HepG2 (cell line): ENCODE results near the gene MID1. TPM values are rescaled to one million over a fixed set of nuclear protein-coding genes. Genes with fewer than 3 reads are reported as not detected.

Experiments
- ATAC-seq: fragments of 200-7000 bp; cut with Tn5 transposase; 3 replicates; pipeline ENCODE4 v1.9.1; 2020; ENCODE audit warnings: mild to moderate bottlenecking, moderate library complexity
- BruUV-seq: library from RNA; stranded (reverse); fragments of 400-500 nt; replicated peaks from 2 replicates; lab custom pipeline; 2021; lab: Mats Ljungman, UMichigan
- CTCF ChIA-PET: fragments of 300-600 bp; formaldehyde crosslinking; extraction: SDS; loops from one replicate; lab custom pipeline; 2021; ENCODE audit warnings: low total read pairs, inconsistent platforms, low intra/inter-chr PET ratio; lab: Yijun Ruan, JAX
- POLR2A ChIA-PET: fragments of 350-600 bp; sonication (Branson Sonifier 250); formaldehyde crosslinking; loops from one replicate; lab custom pipeline; 2020; ENCODE audit warnings: antibody characterized with exemption, inconsistent platforms; lab: Yijun Ruan, JAX
- DNase-seq: peaks from one replicate; pipeline ENCODE4 v3.0.0-alpha.2; 2015; ENCODE audit warnings: low spot score
- FAIRE-seq: peaks from 3 replicates; lab custom pipeline; 2011; peaks lifted over from hg19 to GRCh38; lab: Jason Lieb, UNC
- H2AFZ ChIP-seq: one replicate; pipeline ENCODE4 v1.6.1; 2011; ENCODE audit warnings: low read length, inconsistent platforms
- H3K27ac ChIP-seq: fragments of 300-600 bp; 3 replicates; pipeline ENCODE4 v1.8.0; 2011; ENCODE audit warnings: mixed run types, mild to moderate bottlenecking, mixed read lengths, low read length, inconsistent platforms; ENCODE audit not compliant: insufficient read depth; ENCODE audit errors: extremely low read length
- H3K27me3 ChIP-seq, 2 experiments: fragments of 200-600 bp in 1 of 2; 2 replicates in 1 of 2; 3 replicates in 1 of 2; pipeline versions ENCODE4 v1.6.0 to v1.8.0; 2011; ENCODE audit warnings: low read length in 2 of 2, mild to moderate bottlenecking in 2 of 2, moderate library complexity in 2 of 2, inconsistent platforms in 1 of 2; ENCODE audit not compliant: insufficient read depth in 2 of 2, control insufficient read depth in 1 of 2
- H3K36me3 ChIP-seq, 2 experiments: fragments of 200-600 bp in 1 of 2; replicated peaks in 1 of 2; 2 replicates in 1 of 2; 3 replicates in 1 of 2; pipeline versions ENCODE4 v1.5.1 to v1.8.0; 2011; ENCODE audit warnings: low read length in 2 of 2, inconsistent platforms in 1 of 2; ENCODE audit not compliant: insufficient read depth in 2 of 2, control insufficient read depth in 1 of 2
- H3K4me1 ChIP-seq: 2 replicates; pipeline ENCODE4 v1.5.1; 2012; ENCODE audit warnings: low read length, inconsistent platforms; ENCODE audit not compliant: insufficient read depth
- H3K4me2 ChIP-seq: 2 replicates; pipeline ENCODE4 v1.6.0; 2011; ENCODE audit warnings: low read depth, low read length, inconsistent platforms
- H3K4me3 ChIP-seq, 3 experiments: fragments of 200-600 bp in 1 of 3; sonication (generic), shearing (Covaris generic) in 1 of 3; replicated peaks in 1 of 3; 2 replicates each; pipeline ENCODE4 v1.5.1; 2011 to 2016; ENCODE audit warnings: low read length in 3 of 3, inconsistent platforms in 2 of 3, low read depth in 2 of 3, mild to moderate bottlenecking in 2 of 3, control low read depth in 1 of 3, mixed read lengths in 1 of 3; ENCODE audit not compliant: insufficient read depth in 1 of 3
- H3K79me2 ChIP-seq: one replicate; pipeline ENCODE4 v1.6.1; 2011; ENCODE audit warnings: low read length, inconsistent platforms; ENCODE audit not compliant: insufficient read depth
- H3K9ac ChIP-seq: 2 replicates; pipeline ENCODE4 v1.6.0; 2011; ENCODE audit warnings: mild to moderate bottlenecking, low read depth, low read length, inconsistent platforms; ENCODE audit not compliant: insufficient read depth
- H3K9me3 ChIP-seq: 2 replicates; pipeline ENCODE4 v1.5.1; 2012; ENCODE audit warnings: mild to moderate bottlenecking, low read length
- H4K20me1 ChIP-seq: 2 replicates; pipeline ENCODE4 v1.6.0; 2011; ENCODE audit warnings: inconsistent platforms, mild to moderate bottlenecking, low read length, moderate library complexity; ENCODE audit not compliant: insufficient read depth
- DR1 ChIP-seq: sonication (generic); formaldehyde crosslinking; IDR thresholded peaks from 2 replicates; pipeline ENCODE4 v1.8.0; 2021; ENCODE audit warnings: mild to moderate bottlenecking, missing genetic modification reagents, inconsistent platforms
- ELF4 ChIP-seq: sonication (generic); formaldehyde crosslinking; IDR thresholded peaks from 2 replicates; pipeline ENCODE4 v1.5.0; 2020; ENCODE audit warnings: missing genetic modification reagents, mild to moderate bottlenecking, moderate library complexity, borderline replicate concordance
- SMAD3 ChIP-seq: sonication (generic); formaldehyde crosslinking; IDR thresholded peaks from 2 replicates; pipeline ENCODE4 v1.4.0; 2020; ENCODE audit warnings: missing genetic modification reagents
- SPEN ChIP-seq: sonication (generic); formaldehyde crosslinking; IDR thresholded peaks from 2 replicates; pipeline ENCODE4 v1.5.1; 2020; ENCODE audit warnings: low read depth, mild to moderate bottlenecking, missing genetic modification reagents
- STAT5B ChIP-seq: sonication (generic); formaldehyde crosslinking; IDR thresholded peaks from 2 replicates; pipeline ENCODE4 v1.4.0; 2020; ENCODE audit warnings: missing genetic modification reagents
- ZEB1 ChIP-seq: IDR thresholded peaks from 2 replicates; pipeline ENCODE4 v1.6.1; 2012; ENCODE audit warnings: mild to moderate bottlenecking, low read depth, inconsistent platforms; ENCODE audit not compliant: insufficient replicate concordance
- ZFP1 ChIP-seq: IDR thresholded peaks from 2 replicates; pipeline ENCODE4 v1.6.1; 2016
- ZNF235 ChIP-seq: sonication (generic); formaldehyde crosslinking; IDR thresholded peaks from 2 replicates; pipeline ENCODE4 v1.8.1; 2023; ENCODE audit warnings: mild to moderate bottlenecking, missing genetic modification reagents, borderline replicate concordance
- ZNF773 ChIP-seq: sonication (generic); formaldehyde crosslinking; IDR thresholded peaks from 2 replicates; pipeline ENCODE4 v1.4.0; 2020; ENCODE audit warnings: missing genetic modification reagents, borderline replicate concordance
- WGBS: methylation state at CpG from one replicate; pipeline ENCODE4 v1.1.6; 2017; ENCODE audit warnings: low lambda C conversion rate; 5-methylcytosine and 5-hydroxymethylcytosine counted together
- in situ Hi-C: cut with HindIII; loops from 2 replicates; pipeline ENCODE4 v1.10.0; 2017; ENCODE audit warnings: low pct_unique_long_range_greater_than_20kb; ENCODE audit not compliant: extremely low pct_ligation_motif_present
- intact Hi-C: fragments of 100-400 bp; cut with micrococcal nuclease; formaldehyde crosslinking; loops from one replicate; pipeline ENCODE4 v1.10.0; 2022; ENCODE audit not compliant: unreplicated experiment
- polyA plus RNA-seq, 8 experiments: library from polyadenylated mRNA; depleted of rRNA in 3 of 8; stranded (reverse) in 7 of 8; unstranded in 1 of 8; fragments of >200 nt; fragmentation: Illumina TruSeq in 4 of 8; extraction: Trizol in 4 of 8; gene quantifications; 2 replicates each; pipeline versions ENCODE4 v1.2.1 to v1.2.3, GENCODE V29; 2011 to 2016; ENCODE audit warnings: low read depth in 4 of 8, missing spikeins in 1 of 8, mixed read lengths in 1 of 8; ENCODE audit not compliant: insufficient read depth in 1 of 8
- total RNA-seq, 5 experiments: library from RNA; depleted of rRNA; stranded (reverse); fragments of >200 nt; fragmentation: Illumina TruSeq; extraction: Trizol; gene quantifications; 2 replicates each; pipeline ENCODE4 v1.2.3, GENCODE V29; 2016; ENCODE audit warnings: low read depth in 1 of 5
- TF ChIP-seq, protein P1 (sequence below), 2 experiments: sonication (generic) in 1 of 2; formaldehyde crosslinking in 1 of 2; IDR thresholded peaks; 2 replicates each; pipeline versions ENCODE4 v1.6.1 to v1.9.0; 2014 to 2022; ENCODE audit warnings: antibody characterized with exemption in 1 of 2, borderline replicate concordance in 1 of 2, inconsistent platforms in 1 of 2, low read depth in 1 of 2, missing genetic modification reagents in 1 of 2
- TF ChIP-seq, protein P2 (sequence below): IDR thresholded peaks from 2 replicates; pipeline ENCODE4 v1.6.1; 2016; ENCODE audit warnings: mild to moderate bottlenecking
- TF ChIP-seq, protein P3 (sequence below): sonication (generic); formaldehyde crosslinking; conservative IDR thresholded peaks from 2 replicates; pipeline ENCODE4 v1.4.0; 2020; ENCODE audit warnings: missing genetic modification reagents
- TF ChIP-seq, protein P4 (sequence below): sonication (generic); formaldehyde crosslinking; IDR thresholded peaks from 2 replicates; pipeline ENCODE4 v1.4.0; 2020; ENCODE audit warnings: missing genetic modification reagents

MID1 gene
- total and polyA plus RNA-seq, 2 of the 13 experiments (the other 11 are each of a cell fraction or from before 2014, with no cell fraction given) = 0.86 to 1.1 TPM

DNA sequence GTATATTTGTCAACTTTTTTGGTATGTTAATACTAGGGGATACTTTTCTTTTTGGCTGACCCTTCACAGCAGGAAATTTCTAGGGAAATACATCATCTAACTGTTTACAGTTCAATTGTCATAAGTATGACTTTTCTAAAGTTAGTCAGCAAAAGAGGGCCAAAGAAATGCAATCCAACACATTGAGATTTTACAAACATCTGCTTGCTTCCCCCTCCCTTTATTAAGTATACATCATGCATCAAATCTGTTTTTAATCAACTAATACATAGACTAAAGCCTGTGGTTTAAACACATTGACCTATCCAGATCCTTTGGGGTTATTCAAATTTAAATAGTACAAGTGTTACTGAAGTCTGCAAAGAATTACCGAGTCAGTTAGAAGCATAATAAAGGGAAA is 93.9 kb downstream of the MID1 start:
- H3K27ac ChIP-seq = no peak overlapping the region
- intact Hi-C loops = no loop called here
- WGBS = 73% methylated on average over 1 of the region's 1 CpG
- no peaks in the 10 kb centered on the region for H3K36me3 ChIP-seq
- H2AFZ ChIP-seq = no peak overlapping the region
- no peak for DNase-seq
- ChIA-PET POLR2A (no interaction called here), CTCF (no interaction called here)
- no peaks in the 10 kb centered on the region for H3K9me3 ChIP-seq
- in situ Hi-C loops = no loop called here
- FAIRE-seq = no peak
- no peaks in the 10 kb centered on the region for H4K20me1 ChIP-seq
- no peak overlapping the region for H3K9ac ChIP-seq
- no TSS peak for BruUV-seq
- H3K79me2 ChIP-seq = no peaks in the 10 kb centered on the region
- no peak overlapping the region for H3K4me2 ChIP-seq
- no peaks in the 10 kb centered on the region for H3K4me1 ChIP-seq
- no peak overlapping the region for H3K4me3 ChIP-seq
- ATAC-seq = no peak
- no peaks in the 10 kb centered on the region for H3K27me3 ChIP-seq
- TF ChIP-seq SMAD3 (CRISPR knock-in tag) = no peak
- TF ChIP-seq STAT5B (CRISPR knock-in tag) = no peak
- TF ChIP-seq SPEN (CRISPR knock-in tag) = no peak
- no peak for TF ChIP-seq ZEB1
- TF ChIP-seq ZNF773 (CRISPR knock-in tag) = no peak
- TF ChIP-seq, protein P1, sequence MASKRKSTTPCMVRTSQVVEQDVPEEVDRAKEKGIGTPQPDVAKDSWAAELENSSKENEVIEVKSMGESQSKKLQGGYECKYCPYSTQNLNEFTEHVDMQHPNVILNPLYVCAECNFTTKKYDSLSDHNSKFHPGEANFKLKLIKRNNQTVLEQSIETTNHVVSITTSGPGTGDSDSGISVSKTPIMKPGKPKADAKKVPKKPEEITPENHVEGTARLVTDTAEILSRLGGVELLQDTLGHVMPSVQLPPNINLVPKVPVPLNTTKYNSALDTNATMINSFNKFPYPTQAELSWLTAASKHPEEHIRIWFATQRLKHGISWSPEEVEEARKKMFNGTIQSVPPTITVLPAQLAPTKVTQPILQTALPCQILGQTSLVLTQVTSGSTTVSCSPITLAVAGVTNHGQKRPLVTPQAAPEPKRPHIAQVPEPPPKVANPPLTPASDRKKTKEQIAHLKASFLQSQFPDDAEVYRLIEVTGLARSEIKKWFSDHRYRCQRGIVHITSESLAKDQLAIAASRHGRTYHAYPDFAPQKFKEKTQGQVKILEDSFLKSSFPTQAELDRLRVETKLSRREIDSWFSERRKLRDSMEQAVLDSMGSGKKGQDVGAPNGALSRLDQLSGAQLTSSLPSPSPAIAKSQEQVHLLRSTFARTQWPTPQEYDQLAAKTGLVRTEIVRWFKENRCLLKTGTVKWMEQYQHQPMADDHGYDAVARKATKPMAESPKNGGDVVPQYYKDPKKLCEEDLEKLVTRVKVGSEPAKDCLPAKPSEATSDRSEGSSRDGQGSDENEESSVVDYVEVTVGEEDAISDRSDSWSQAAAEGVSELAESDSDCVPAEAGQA (IDR thresholded peaks at IDR 0.05; ENCODE audit: low read depth) = no peak
- TF ChIP-seq, protein P1 (CRISPR knock-in tag; IDR thresholded peaks at IDR 0.05; ENCODE audit: borderline replicate concordance) = no peak
- TF ChIP-seq ELF4 = no peak
- TF ChIP-seq ZFP1 = no peak
- no peak for TF ChIP-seq ZNF235
- TF ChIP-seq DR1 = no peak
- TF ChIP-seq, protein P2, sequence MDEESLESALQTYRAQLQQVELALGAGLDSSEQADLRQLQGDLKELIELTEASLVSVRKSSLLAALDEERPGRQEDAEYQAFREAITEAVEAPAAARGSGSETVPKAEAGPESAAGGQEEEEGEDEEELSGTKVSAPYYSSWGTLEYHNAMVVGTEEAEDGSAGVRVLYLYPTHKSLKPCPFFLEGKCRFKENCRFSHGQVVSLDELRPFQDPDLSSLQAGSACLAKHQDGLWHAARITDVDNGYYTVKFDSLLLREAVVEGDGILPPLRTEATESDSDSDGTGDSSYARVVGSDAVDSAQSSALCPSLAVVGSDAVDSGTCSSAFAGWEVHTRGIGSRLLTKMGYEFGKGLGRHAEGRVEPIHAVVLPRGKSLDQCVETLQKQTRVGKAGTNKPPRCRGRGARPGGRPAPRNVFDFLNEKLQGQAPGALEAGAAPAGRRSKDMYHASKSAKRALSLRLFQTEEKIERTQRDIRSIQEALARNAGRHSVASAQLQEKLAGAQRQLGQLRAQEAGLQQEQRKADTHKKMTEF (CRISPR knock-in tag) = no peak
- TF ChIP-seq, protein P3, sequence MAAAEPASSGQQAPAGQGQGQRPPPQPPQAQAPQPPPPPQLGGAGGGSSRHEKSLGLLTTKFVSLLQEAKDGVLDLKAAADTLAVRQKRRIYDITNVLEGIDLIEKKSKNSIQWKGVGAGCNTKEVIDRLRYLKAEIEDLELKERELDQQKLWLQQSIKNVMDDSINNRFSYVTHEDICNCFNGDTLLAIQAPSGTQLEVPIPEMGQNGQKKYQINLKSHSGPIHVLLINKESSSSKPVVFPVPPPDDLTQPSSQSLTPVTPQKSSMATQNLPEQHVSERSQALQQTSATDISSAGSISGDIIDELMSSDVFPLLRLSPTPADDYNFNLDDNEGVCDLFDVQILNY = no peak
- TF ChIP-seq, protein P4, sequence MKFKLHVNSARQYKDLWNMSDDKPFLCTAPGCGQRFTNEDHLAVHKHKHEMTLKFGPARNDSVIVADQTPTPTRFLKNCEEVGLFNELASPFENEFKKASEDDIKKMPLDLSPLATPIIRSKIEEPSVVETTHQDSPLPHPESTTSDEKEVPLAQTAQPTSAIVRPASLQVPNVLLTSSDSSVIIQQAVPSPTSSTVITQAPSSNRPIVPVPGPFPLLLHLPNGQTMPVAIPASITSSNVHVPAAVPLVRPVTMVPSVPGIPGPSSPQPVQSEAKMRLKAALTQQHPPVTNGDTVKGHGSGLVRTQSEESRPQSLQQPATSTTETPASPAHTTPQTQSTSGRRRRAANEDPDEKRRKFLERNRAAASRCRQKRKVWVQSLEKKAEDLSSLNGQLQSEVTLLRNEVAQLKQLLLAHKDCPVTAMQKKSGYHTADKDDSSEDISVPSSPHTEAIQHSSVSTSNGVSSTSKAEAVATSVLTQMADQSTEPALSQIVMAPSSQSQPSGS (CRISPR knock-in tag) = no peak
